PFSK-1 (cell line): Measurements from ENCODE around the gene BPIFB1.

ENCODE experiments used
- POLR2AphosphoS5 ChIP-seq: IDR thresholded peaks from 2 replicates; pipeline ENCODE4 v1.6.1; 2012; ENCODE audit warnings: low read depth, mild to moderate bottlenecking, control low read depth, low read length, moderate library complexity
- TF ChIP-seq, protein P1 (sequence below), 2 experiments: IDR thresholded peaks; 2 replicates each; pipeline versions ENCODE4 v1.6.1 to v1.8.0; 2011 to 2012; ENCODE audit warnings: low read depth in 2 of 2, low read length in 2 of 2, control low read depth in 1 of 2, inconsistent platforms in 1 of 2, mild to moderate bottlenecking in 1 of 2, moderate library complexity in 1 of 2; ENCODE audit not compliant: insufficient read depth in 1 of 2

GRCh38 chr20:33317424-33318095 lies 34.5 kb downstream of the BPIFB1 start:
- TF ChIP-seq POLR2AphosphoS5: no peak
- TF ChIP-seq, protein P1, sequence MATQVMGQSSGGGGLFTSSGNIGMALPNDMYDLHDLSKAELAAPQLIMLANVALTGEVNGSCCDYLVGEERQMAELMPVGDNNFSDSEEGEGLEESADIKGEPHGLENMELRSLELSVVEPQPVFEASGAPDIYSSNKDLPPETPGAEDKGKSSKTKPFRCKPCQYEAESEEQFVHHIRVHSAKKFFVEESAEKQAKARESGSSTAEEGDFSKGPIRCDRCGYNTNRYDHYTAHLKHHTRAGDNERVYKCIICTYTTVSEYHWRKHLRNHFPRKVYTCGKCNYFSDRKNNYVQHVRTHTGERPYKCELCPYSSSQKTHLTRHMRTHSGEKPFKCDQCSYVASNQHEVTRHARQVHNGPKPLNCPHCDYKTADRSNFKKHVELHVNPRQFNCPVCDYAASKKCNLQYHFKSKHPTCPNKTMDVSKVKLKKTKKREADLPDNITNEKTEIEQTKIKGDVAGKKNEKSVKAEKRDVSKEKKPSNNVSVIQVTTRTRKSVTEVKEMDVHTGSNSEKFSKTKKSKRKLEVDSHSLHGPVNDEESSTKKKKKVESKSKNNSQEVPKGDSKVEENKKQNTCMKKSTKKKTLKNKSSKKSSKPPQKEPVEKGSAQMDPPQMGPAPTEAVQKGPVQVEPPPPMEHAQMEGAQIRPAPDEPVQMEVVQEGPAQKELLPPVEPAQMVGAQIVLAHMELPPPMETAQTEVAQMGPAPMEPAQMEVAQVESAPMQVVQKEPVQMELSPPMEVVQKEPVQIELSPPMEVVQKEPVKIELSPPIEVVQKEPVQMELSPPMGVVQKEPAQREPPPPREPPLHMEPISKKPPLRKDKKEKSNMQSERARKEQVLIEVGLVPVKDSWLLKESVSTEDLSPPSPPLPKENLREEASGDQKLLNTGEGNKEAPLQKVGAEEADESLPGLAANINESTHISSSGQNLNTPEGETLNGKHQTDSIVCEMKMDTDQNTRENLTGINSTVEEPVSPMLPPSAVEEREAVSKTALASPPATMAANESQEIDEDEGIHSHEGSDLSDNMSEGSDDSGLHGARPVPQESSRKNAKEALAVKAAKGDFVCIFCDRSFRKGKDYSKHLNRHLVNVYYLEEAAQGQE (IDR thresholded peaks at IDR 0.05; ENCODE audit: insufficient read depth in 1 of 2, low read depth in 2 of 2, low read length in 2 of 2): no peak
